Astrocyte of the cerebellum (primary cell): ENCODE results near the gene RBM19.
"Not testable (repeated sequence)": the region's sequence is repeated elsewhere in the genome, so short reads cannot be mapped to it uniquely, and the experiment has no call there.

Experiments used
- DNase-seq: peaks from one replicate; pipeline ENCODE4 v3.0.0-alpha.2; 2011; ENCODE audit warnings: low read depth
- H3K4me3 ChIP-seq: 2 replicates; pipeline ENCODE4 v1.5.1; 2011; ENCODE audit warnings: mild to moderate bottlenecking, low read depth, low read length, moderate library complexity
- in situ Hi-C: cut with HindIII; loops from 2 replicates; pipeline ENCODE4 v1.10.0; 2017; ENCODE audit warnings: low sequenced_read_pairs
- TF ChIP-seq, protein P1 (sequence below): IDR thresholded peaks from 2 replicates; pipeline ENCODE4 v1.5.1; 2012; ENCODE audit warnings: low read length, low read depth, moderate library complexity, mild to moderate bottlenecking; ENCODE audit errors: missing control alignments

The RBM19 gene

DNA sequence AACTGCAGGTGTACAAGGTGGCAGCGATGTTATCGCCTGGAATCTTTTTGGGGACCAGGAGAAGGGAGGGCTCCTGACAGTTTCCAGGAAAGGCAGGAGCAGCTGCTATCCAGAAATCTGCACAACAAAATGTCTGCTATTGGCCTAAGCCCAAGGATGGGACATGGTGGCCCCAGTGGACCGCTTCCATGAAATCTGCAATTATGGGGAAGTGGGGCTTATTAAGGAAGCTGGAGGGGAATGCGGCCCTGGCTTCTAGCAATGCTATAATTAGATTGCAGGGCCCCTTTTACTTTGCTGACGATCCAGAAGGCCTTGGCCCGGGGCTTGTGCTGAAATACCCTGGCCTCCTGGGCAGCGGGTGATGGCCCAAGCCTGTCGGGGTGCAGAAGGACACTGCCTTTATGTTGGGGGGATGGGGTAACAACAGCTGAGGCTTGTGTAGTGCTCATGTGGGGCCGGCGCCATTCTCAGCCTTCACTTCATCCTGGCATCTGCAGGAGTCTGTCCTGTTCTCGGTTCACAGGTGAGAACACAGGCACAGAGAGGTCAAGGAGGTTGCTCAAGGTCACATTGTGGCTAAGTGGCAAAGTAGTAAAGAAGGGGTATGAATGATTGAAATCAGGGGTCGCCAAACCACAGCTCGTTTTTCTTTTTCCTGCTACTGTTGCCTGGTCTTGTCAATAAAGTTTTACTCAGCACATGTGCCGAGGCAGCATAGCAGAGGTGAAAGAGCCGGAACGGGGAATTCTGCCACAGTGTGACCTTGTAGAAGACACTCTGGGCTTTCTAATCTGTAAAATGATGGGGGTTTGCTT, 153.5 kb downstream of the RBM19 start:
- in situ Hi-C loops, result no loop called here
- no peak for DNase-seq
- no peak overlapping the region for H3K4me3 ChIP-seq
- TF ChIP-seq, protein P1, sequence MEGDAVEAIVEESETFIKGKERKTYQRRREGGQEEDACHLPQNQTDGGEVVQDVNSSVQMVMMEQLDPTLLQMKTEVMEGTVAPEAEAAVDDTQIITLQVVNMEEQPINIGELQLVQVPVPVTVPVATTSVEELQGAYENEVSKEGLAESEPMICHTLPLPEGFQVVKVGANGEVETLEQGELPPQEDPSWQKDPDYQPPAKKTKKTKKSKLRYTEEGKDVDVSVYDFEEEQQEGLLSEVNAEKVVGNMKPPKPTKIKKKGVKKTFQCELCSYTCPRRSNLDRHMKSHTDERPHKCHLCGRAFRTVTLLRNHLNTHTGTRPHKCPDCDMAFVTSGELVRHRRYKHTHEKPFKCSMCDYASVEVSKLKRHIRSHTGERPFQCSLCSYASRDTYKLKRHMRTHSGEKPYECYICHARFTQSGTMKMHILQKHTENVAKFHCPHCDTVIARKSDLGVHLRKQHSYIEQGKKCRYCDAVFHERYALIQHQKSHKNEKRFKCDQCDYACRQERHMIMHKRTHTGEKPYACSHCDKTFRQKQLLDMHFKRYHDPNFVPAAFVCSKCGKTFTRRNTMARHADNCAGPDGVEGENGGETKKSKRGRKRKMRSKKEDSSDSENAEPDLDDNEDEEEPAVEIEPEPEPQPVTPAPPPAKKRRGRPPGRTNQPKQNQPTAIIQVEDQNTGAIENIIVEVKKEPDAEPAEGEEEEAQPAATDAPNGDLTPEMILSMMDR, result no peak

DNA sequence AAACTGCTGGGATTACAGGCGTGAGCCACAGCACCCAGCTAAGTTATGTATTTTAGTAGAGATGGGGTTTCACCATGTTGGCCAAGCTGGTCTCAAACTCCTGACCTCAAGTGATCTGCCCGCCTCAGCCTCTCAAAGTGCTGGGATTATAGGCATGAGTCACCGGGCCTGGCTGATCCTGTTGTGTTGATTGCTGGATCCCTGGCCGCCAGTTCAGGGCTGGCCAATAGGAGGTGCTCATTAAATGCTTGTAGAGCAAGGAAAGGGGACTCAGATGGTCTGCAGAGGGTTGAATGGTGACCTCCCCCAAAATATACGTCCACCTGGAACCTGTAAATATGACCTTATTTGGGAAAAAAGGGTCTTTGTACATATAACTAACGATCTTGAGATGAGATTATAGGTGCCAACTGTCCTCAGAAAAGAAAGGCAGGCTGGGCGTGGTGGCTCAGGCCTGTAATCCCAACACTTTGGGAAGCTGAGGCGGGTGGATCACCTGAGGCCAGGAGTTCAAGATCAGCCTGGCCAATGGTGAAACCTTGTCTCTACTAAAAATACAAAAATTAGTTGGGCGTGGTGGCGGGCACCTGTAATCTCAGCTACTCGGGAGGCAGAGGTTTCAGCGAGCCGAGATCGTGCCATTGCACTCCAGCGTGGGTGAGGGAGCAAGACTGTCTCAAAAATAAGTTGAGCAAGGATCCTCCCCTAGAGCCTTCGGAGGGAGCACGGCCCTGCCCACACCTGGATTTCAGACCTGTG, 156.5 kb downstream of the RBM19 start:
- DNase-seq, in situ Hi-C loops, H3K4me3 ChIP-seq: not testable (repeated sequence)

DNA sequence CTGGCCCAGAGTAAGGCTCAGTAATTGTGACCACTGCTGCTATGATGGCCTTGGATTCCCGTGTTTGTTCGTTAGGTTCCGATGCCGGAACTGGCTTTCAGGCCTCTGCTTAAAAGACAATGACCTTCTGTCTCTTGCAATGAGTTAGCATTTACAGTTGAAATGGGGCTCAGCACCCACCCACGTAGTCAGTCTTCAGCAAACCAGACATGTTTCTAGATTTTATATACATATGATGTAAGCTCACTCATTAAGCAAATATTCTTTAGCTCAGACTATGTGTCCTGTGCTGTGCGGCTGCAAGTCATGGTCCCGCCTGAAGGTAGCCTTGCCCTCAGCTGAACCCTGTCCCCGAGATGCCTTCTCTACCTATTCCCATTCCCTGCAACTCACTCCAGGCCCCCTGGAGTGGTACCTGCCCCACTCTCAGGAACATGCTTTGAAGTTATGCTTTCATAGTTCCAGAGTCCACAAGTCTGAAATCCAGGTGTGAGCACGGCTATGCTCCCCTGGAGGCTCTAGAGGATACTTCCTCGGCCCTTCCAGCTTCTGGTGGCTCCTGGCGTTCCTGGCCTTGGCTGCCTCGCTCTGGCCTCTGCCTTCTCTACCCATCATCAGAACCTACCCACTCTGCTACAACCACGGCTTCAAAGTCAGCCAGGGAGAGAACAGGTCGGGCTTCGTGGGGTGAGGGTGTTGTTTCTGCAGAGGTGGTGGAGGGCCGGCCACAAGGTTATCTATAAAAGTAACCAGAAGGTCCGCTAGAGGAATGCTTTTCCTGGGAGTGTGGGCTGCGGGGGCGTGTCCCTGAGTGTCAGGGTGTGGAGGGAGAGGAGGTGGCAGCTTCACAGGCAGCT, 157.8 kb downstream of the RBM19 start:
- TF ChIP-seq, protein P1, result no peak
- H3K4me3 ChIP-seq, result no peak overlapping the region
- in situ Hi-C loops, result no loop called here
- no peak for DNase-seq

DNA sequence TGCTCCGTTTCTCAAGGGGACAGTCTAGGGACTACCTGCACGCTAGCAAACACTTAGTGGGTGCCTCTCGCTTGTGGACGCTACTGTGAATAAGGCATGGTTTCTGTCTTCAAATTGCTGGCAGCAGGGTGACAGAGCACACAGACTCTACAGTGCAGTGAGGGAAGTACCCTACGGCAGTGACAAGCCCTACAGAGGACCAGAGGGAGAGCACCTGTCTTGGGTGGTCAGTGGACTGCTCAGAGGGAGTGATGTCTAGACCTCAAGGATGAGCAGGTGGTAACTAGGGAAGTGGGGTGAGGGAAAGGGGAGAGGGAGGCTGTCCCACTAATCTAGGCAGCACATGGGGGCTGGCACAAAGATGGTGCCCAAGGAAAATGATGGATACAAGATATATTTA, 160.5 kb downstream of the RBM19 start:
- no peak for DNase-seq
- no peak overlapping the region for H3K4me3 ChIP-seq
- in situ Hi-C loops, result no loop called here
- TF ChIP-seq, protein P1, result no peak

DNA sequence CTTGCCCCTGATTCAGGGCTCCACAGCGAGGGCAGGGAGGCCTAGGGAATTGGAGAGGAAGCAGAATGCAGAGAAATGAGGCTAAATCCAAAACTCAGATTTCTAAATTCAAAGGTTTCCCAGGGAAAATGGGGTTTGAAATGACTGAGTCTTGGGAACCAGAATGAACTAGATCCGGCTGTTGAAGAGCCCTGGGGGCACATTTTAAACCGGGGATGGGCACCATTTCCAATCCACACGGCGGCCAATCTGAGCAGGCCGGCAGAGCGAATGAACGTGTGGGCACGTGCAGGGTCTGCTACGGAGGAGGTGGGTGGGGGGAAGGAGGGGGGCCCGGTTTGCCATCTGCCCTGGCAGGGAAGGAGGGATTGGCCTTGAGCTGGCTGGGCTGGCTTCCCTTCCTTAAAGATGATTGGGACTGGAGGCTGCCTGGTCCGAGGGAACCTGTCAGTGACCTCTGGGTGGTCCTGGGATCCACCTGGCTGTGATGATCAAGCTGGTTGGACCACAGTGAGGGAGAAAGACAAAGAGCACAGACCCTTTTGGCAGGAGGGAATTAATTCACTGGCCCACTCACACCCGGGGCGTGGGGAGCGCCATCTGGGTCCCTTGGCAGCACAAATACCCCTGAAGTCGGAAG, 161.0 kb downstream of the RBM19 start:
- TF ChIP-seq, protein P1, result no peak
- DNase-seq, result no peak
- in situ Hi-C loops, result no loop called here
- H3K4me3 ChIP-seq, result no peak overlapping the region

DNA sequence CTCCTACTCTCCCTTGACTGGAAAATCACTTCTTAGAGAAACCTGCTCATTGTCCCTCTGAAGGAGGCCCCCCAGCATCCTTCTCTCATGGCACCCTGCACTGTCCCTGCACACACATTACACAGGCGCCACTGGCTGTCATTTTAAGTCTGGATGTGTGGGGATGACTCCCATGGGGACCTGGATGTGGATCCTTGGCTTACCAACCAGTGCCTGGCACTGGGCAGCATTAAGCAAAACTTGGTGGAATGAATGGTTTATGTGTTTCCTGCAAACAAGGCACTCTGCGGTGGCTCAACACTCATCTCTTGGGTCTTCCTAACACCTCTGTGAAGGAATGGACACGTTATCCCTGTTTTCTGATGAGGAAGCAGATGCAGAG, 162.4 kb downstream of the RBM19 start:
- DNase-seq, result no peak
- in situ Hi-C loops, result no loop called here
- TF ChIP-seq, protein P1, result no peak
- no peak overlapping the region for H3K4me3 ChIP-seq
